Loucy (cell line): ENCODE measurements around the gene ZNF48.

Source experiments
- H2AFZ ChIP-seq: fragments of 200-600 bp; sonication (generic); 2 replicates; pipeline ENCODE4 v1.6.0; 2016; ENCODE audit warnings: antibody characterized with exemption, mild to moderate bottlenecking, low read length, moderate library complexity
- H3F3A ChIP-seq: fragments of 200-600 bp; 2 replicates; pipeline ENCODE4 v1.6.0; 2016; ENCODE audit warnings: antibody characterized with exemption, low read depth, mild to moderate bottlenecking
- H3K27me3 ChIP-seq: fragments of 200-600 bp; sonication (generic); 2 replicates; pipeline ENCODE4 v1.6.1; 2014; ENCODE audit warnings: low read length, mild to moderate bottlenecking; ENCODE audit not compliant: insufficient read depth, poor library complexity, severe bottlenecking
- H3K36me3 ChIP-seq: fragments of 200-600 bp; sonication (generic); 2 replicates; pipeline ENCODE4 v1.6.1; 2016; ENCODE audit warnings: low read length; ENCODE audit not compliant: insufficient read depth
- H3K4me1 ChIP-seq: fragments of 200-600 bp; sonication (generic); 2 replicates; pipeline ENCODE4 v1.5.1; 2014; ENCODE audit warnings: low read length, mild to moderate bottlenecking; ENCODE audit not compliant: insufficient read depth, poor library complexity, severe bottlenecking
- H3K4me2 ChIP-seq: fragments of 200-600 bp; sonication (generic); 2 replicates; pipeline ENCODE4 v1.6.0; 2014; ENCODE audit warnings: antibody characterized with exemption, low read length, low read depth, mild to moderate bottlenecking; ENCODE audit not compliant: poor library complexity, severe bottlenecking
- H3K4me3 ChIP-seq: fragments of 200-600 bp; sonication (generic); 2 replicates; pipeline ENCODE4 v1.5.1; 2014; ENCODE audit warnings: low read length, mild to moderate bottlenecking, mixed read lengths; ENCODE audit not compliant: poor library complexity, severe bottlenecking
- H3K79me2 ChIP-seq: fragments of 200-600 bp; sonication (generic); 2 replicates; pipeline ENCODE4 v1.6.1; 2014; ENCODE audit warnings: low read length; ENCODE audit not compliant: insufficient read depth
- H3K9ac ChIP-seq: fragments of 200-600 bp; sonication (generic); 2 replicates; pipeline ENCODE4 v1.6.0; 2014; ENCODE audit warnings: mild to moderate bottlenecking, low read depth, low read length, moderate library complexity; ENCODE audit not compliant: poor library complexity, severe bottlenecking
- H3K9me2 ChIP-seq: fragments of 200-600 bp; sonication (generic); replicated peaks from 2 replicates; pipeline ENCODE4 v1.6.1; 2016; ENCODE audit warnings: low read depth, low read length, mixed read lengths
- H3K9me3 ChIP-seq: fragments of 200-600 bp; sonication (generic); 2 replicates; pipeline ENCODE4 v1.6.1; 2014; ENCODE audit warnings: mild to moderate bottlenecking, antibody characterized with exemption, low read length, low read depth; ENCODE audit not compliant: insufficient read depth
- H4K20me1 ChIP-seq: fragments of 200-600 bp; sonication (generic); 2 replicates; pipeline ENCODE4 v1.6.0; 2014; ENCODE audit warnings: antibody characterized with exemption, low read length, mild to moderate bottlenecking; ENCODE audit not compliant: insufficient read depth, poor library complexity, severe bottlenecking
- EZH2phosphoT487 ChIP-seq: fragments of 200-600 bp; IDR thresholded peaks from 2 replicates; pipeline ENCODE4 v1.6.1; 2018; ENCODE audit warnings: antibody characterized with exemption, mild to moderate bottlenecking, moderate library complexity, borderline replicate concordance
- TF ChIP-seq, protein P1 (sequence below): fragments of 200-600 bp; sonication (generic); conservative IDR thresholded peaks from 2 replicates; pipeline ENCODE4 v1.5.1; 2014; ENCODE audit warnings: mild to moderate bottlenecking, antibody characterized with exemption, low read length

Gene ZNF48

DNA sequence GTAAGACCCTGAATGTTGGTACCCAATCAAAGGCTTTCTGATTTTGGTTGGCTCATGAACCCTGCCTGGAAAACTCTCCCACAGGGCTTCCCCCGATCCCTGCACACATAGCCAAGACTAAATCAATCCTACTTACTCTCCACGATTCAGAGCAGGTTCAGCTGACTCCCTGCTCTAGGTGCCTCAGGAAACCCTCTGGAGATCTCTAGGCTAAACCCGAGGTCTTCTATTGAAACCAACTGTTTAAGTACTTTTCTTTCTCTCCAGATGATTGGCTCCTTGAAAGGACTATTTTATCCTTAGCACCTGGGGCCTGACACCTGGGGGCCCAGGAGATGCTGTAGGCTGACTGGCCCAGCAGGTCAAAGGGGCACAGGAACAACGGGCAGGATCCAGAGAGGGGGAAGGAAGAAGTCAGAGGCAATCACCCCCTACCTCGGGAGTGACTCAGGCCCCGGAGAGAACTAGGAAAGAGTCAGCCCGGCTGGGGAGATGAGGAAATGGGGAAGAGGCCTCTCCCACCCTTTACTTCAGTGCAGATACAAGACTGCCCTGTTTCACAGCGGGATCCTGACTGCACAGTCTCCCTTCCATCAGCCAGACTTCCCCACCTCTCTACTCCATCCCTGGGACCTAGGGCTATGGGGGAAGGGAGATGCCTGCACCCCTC, 27.0 kb upstream of the ZNF48 start:
- no peaks in the 10 kb centered on the region for H3K9me2 ChIP-seq
- peak overlapping the region; percentile 98 for H3K4me2 ChIP-seq
- no peaks in the 10 kb centered on the region for H3K27me3 ChIP-seq
- H3F3A ChIP-seq: no peaks in the 10 kb centered on the region
- 0 out of 2 replicates have a peak, but pooled peaks cover 3% of the 10 kb centered on the region for H3K36me3 ChIP-seq
- H3K4me3 ChIP-seq: peak overlapping the region; percentile 85
- H3K9me3 ChIP-seq: no peaks in the 10 kb centered on the region
- no peak for TF ChIP-seq EZH2phosphoT487
- TF ChIP-seq, protein P1, sequence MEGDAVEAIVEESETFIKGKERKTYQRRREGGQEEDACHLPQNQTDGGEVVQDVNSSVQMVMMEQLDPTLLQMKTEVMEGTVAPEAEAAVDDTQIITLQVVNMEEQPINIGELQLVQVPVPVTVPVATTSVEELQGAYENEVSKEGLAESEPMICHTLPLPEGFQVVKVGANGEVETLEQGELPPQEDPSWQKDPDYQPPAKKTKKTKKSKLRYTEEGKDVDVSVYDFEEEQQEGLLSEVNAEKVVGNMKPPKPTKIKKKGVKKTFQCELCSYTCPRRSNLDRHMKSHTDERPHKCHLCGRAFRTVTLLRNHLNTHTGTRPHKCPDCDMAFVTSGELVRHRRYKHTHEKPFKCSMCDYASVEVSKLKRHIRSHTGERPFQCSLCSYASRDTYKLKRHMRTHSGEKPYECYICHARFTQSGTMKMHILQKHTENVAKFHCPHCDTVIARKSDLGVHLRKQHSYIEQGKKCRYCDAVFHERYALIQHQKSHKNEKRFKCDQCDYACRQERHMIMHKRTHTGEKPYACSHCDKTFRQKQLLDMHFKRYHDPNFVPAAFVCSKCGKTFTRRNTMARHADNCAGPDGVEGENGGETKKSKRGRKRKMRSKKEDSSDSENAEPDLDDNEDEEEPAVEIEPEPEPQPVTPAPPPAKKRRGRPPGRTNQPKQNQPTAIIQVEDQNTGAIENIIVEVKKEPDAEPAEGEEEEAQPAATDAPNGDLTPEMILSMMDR: no peak
- no peak overlapping the region for H2AFZ ChIP-seq
- H3K9ac ChIP-seq: peak overlapping the region; percentile 78
- peaks cover 66% of the 10 kb centered on the region for H3K79me2 ChIP-seq
- H3K4me1 ChIP-seq: peaks cover 48% of the 10 kb centered on the region
- peaks cover 48% of the 10 kb centered on the region for H4K20me1 ChIP-seq

GRCh38 chr16:30368792-30369090, 26.5 kb upstream of the ZNF48 start:
- H3K4me3 ChIP-seq: peak overlapping the region; percentile 85
- H3K4me2 ChIP-seq: peak overlapping the region; percentile 98
- H3K9me2 ChIP-seq: no peaks in the 10 kb centered on the region
- H3K79me2 ChIP-seq: peaks cover 61% of the 10 kb centered on the region
- peak overlapping the region; percentile 78 for H3K9ac ChIP-seq
- no peaks in the 10 kb centered on the region for H3F3A ChIP-seq
- peaks cover 47% of the 10 kb centered on the region for H4K20me1 ChIP-seq
- H2AFZ ChIP-seq: no peak overlapping the region
- H3K27me3 ChIP-seq: no peaks in the 10 kb centered on the region
- H3K9me3 ChIP-seq: no peaks in the 10 kb centered on the region
- no peak for TF ChIP-seq EZH2phosphoT487
- TF ChIP-seq, protein P1: no peak
- peaks cover 47% of the 10 kb centered on the region for H3K4me1 ChIP-seq
- 0 out of 2 replicates have a peak, but pooled peaks cover 3% of the 10 kb centered on the region for H3K36me3 ChIP-seq

- H2AFZ ChIP-seq: no peak overlapping the region
- H3K4me2 ChIP-seq: peak overlapping the region; percentile 98
- peaks cover 45% of the 10 kb centered on the region for H3K4me1 ChIP-seq
- H3F3A ChIP-seq: no peaks in the 10 kb centered on the region
- peak overlapping the region; percentile 85 for H3K4me3 ChIP-seq
- H3K9ac ChIP-seq: peak overlapping the region; percentile 78
- H3K9me2 ChIP-seq: no peaks in the 10 kb centered on the region
- peaks cover 47% of the 10 kb centered on the region for H4K20me1 ChIP-seq
- TF ChIP-seq, protein P1: no peak
- H3K36me3 ChIP-seq: 0 out of 2 replicates have a peak, but pooled peaks cover 3% of the 10 kb centered on the region
- H3K9me3 ChIP-seq: no peaks in the 10 kb centered on the region
- peaks cover 55% of the 10 kb centered on the region for H3K79me2 ChIP-seq
- no peaks in the 10 kb centered on the region for H3K27me3 ChIP-seq
These were observed 25.9 kb upstream of the ZNF48 start for GRCh38 chr16:30369091-30369937.
